ENCODE results near the gene KLHL26.

Gene KLHL26

DNA sequence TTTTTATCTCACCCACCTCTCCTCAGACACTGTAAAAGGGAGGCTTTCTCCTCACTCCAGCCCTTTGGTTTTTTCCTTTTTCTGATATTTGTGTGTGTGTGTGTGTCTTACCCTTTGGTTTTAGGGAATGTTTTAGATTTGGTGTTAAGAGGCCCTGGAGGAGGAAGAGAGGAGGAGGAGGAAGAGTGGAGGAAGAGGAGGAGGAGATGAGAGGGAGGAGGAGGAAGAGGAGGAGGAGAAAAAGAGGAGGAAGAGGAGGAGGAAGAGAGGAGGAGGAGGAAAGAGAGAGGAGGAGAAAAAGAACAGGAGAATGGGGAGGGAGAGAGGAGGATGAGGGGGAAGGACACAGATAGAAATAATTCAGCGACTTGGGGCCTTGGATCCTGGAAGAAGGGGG is 10.5 kb downstream of the KLHL26 start:
- DNase-seq (ENCODE audit: low spot score), result no peak

DNA sequence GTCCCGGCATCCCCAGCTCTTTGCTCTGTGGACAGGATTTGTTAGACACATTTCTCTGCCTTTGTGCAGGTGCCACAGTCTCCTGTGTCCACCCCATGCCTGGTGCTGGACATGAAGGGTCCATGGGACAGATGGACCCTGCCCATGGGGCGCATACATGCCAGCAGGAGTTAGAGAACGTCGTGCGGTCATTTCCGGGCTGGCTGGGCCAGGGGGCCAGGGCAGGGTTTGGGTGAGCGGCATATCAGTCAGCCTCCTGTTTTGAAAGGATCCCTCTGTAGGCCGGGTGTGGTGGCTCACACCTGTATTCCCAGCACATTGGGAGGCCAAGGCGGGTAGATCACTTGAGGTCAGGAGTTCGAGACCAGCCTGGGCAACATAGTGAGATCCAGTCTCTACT is 11.0 kb downstream of the KLHL26 start:
- DNase-seq (ENCODE audit: low spot score), result no peak

DNA sequence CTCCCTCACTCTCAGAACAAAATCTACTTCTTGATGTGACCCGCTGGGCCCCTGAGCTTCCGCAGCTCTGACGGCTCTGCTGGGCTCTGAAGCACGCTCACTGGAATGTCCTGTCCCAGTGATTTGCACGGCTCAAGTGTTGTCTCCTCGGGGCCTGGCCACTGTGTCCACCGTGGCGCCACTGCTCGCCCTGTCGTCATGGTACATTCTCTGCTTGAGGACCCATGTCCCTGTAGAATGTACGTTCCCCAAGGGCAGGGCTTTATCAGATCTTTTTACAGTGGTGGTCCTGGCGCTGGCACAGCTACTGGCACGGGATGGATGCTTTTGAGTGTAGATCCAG is 12.1 kb downstream of the KLHL26 start:
- no peak for DNase-seq (ENCODE audit: low spot score)

DNA sequence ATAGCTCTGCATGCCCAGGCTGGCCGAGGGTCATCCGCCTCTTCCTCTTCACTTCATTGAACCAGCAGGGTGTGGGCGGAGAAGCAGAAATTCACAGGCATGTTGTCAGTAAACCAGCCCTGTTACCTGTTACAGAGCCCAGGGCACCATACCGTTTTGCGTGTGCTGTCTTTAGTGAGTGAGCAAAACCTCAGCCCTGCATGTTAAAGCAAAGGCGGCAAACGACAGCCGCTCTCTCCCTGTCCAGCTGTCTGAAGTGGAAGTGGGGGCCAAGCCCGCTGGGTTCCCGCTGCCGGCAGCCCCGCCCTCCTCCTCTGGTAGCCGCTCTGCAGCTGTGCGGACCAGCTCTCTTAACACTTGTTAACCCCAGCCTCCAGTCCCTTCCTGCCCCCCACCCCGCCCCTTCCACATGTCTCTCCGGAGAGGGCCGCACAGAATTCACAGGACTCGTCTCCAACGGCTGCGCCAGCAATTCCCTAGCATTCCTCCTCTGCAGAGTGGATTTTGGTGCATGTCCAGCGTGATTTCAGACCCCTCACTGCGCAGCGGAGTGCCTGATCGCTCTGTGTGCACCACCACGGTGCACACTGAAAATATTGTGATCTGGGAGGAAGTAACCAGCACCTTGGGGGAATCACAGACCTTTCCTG is 12.7 kb downstream of the KLHL26 start:
- no peak for DNase-seq (ENCODE audit: low spot score)

DNA sequence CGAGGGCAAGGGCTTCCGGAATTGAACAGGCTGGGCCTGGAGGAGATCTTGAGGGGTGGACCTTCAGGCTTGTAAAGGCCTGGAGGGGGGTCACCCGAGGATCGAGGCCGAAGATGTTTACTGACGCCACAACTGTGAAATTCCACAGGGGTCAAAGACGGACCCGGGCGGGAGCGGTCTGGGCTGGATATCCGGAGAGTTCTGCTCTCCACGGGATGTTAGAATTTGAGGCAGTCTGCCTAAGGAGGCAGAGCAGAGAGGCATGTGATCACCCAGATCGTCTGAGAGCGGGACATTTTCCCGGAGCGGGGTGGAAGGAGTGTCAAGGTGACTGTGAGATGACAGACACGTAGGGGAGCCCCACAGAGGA is 13.2 kb downstream of the KLHL26 start:
- DNase-seq (ENCODE audit: low spot score), result no peak

DNA sequence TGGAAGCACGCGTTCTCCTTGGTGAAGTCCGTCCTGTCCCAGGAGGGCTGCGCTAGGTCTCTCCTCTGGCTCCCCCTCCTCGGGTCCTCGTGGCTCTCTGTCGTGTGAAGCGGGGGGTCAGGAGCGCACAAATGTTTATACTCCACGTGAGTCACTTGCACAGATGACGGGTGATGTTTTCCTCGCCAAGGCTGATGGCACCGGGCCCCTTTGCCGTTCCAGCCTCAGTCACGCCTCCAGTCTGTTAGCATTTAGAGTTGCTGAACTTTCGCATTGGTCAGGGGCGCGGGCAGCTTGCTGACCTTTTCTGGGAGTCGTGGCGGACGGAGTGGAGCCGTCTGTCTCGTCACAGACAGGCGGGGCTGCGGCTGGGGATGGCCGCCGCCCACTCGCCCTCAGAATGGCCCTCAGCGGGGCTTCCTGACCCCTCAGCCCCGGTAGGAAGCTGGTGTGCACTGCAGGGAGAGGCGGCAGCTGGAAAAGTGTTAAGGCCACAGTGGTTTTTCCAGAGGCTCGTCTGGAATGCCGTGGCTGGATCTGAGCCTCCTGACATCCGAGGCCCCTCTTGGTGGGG is 13.7 kb downstream of the KLHL26 start:
- no peak for DNase-seq (ENCODE audit: low spot score)

DNA sequence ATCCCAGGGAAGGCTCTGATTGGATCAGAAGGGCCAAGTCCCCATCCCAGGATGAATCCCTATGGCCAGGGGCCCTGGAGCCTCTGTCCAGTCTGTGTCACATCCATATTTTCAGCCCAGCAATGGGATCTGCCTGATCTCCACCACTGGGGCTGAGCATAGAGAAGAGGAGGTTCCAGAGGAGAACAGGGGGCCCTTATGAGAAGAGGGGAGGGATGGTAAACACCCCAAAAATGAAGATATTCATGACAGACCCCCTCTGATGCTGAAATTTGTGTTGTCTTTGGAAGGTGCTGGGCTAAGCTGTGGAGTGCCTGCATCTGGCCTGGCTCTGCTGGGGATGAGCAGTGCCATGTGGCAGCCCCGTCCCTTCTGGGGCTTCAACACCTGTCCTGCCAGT is 14.5 kb downstream of the KLHL26 start:
- DNase-seq (ENCODE audit: low spot score), result no peak

DNA sequence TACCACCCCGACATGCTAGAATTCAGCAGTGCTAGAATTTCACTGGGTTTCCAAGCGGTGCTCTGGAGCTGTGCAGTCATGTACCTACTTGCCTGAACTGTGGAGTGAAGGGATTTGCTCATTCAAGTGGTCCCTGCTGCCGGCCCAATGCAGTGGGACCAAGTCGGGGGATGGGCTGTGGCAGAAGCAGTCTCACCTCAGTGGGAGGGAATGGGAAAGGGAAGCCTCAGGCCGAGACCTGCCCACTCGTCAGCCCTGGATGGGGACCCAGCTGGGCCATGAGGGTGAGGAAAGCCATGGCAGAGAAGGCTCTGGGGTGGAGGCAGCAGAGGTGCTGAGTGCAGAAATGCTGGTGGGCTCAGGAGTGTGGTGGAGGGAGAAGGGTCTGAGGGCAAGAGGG is 14.9 kb downstream of the KLHL26 start:
- no peak for DNase-seq (ENCODE audit: low spot score)

DNA sequence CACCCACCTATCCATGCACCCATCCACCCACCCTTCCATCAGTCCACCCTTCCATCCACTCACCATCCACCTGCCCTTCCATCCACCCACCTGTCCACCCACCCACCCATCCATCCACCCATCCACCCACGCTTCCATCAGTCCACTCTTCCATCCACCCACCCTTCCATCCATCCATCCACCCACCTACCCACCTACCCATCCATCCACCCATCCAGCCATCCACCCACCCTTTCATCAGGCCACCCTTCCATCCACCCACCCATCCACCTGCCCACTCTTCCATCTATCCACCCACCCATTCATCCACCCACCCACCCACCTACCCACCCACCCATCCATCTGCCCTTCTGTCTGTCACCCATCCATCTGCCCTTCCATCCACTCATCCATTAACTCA is 17.0 kb downstream of the KLHL26 start:
- DNase-seq (ENCODE audit: low spot score), result no peak

DNA sequence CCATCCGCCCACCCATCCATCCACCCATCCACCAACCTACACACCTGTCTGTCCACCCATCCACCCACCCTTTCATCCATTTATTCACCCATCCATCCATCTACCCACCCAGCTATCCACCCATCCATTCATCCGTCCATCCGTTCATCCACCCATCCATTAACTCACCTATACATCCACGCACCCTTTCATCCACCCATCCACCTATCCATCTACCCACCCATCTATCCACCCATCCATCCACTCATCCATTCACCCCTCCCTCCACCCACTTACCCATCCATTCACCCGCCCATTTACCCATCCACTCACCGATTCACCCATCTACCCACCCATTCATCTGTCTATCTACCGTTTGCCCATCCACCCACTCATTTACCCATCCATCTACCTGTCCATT is 17.6 kb downstream of the KLHL26 start:
- DNase-seq (ENCODE audit: low spot score), result no peak

DNA sequence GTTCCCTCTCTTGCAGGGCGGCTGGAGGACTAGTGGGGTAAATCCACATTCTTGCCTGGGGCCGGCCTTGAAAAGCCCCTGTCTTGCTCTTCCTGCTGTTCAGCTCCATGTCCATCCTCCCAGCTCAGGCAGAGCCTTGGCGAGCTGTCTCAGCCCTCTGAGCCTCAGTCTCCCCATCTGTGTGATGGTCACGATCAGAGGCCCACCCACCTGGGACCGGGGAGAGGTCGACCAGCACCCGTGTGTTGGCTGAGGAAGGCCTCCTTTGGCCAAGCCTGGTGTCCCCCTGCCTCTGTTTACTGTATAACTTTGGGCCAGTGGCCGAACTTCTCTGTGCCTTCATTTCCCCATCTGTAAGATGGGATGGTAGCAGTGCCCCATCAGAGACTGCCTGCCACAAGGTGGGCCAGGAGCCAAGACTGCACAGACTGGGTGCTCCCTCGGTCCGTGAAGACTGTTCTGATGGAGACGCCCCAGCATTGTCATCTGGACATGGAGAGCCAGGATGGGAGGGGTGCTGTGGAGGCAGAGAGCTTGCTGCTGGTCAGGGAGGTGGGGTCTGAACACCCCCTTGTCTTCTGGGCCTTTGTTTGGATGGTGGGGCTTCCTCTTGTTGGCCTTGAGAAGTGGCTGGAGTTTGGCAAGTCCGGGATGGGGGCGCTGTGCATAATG is 18.5 kb downstream of the KLHL26 start:
- DNase-seq (ENCODE audit: low spot score), result no peak

DNA sequence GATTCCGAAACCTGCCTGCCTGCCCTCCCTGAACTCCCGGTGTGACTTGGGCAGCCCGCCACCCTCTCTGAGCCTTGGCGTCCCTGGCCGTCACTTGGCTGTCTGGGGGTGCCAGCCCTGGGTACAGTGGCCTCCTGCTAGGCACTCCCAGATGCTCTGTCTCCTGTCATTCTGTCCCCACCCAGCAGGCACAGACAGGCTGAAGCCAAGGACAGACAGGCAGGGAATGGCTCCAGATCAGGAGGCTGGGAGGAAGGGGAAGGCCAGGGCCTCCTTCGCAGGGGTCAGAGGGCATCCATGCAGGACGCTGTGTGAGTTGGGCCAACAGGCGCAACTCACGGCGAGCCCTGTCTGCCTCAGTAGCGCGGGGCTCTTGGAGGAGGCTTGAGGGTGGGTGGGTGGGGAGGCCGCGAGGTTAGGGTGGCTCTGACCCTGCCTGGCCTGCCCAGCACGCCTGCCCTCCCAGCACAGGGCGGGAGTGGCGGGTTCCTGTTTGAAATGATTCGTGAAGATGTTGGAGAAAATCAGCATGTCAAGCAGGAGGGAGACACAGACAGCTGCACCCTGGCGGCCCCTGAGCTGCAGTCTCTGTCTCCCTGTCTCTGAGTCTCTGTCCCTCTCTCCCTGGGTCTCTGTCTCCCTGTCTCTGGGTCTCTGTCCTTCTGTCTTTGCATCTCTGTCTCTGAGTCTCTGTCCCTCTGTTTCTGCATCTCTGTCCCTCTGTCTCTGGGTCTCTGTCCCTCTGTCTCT is 19.7 kb downstream of the KLHL26 start:
- DNase-seq (ENCODE audit: low spot score), result no peak

DNA sequence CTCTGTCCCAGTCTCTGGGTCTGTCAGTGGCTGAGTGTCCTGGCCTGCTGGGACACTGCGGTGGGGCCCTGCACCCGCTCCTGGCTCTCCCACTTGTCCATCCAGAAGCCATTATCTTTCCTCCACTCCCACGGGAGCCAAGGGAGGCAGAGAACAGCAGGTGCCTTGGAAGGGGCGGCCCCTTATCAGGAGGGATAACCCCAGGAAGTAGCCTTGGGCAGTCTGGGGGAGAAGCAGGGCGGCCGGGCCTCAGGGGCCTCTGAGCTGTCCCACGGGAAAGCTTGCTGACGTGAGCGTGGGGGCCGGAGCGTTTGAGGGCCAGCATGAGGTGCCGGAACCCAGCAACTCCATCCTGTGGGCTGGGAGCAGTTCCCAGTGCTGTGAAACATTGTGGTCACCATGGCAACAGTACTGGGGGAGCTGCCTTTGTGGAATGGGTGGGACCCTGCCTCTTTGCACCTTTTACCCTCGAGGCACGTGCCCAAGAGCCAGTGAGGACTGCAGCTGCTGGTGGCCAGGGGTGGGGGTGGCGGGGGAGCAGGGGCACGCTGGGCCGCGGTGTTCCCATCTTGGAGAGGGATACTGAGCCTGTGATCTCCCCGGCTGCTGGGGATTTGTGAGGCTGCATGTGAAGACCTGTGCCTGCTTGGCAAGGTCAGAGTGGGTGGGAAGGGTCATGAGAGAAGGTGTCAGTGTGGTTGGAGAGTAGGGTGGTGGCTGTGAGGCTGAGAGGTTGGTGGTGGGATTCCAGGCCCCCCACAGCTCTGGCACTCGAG is 20.9 kb downstream of the KLHL26 start:
- DNase-seq (ENCODE audit: low spot score), result no peak

DNA sequence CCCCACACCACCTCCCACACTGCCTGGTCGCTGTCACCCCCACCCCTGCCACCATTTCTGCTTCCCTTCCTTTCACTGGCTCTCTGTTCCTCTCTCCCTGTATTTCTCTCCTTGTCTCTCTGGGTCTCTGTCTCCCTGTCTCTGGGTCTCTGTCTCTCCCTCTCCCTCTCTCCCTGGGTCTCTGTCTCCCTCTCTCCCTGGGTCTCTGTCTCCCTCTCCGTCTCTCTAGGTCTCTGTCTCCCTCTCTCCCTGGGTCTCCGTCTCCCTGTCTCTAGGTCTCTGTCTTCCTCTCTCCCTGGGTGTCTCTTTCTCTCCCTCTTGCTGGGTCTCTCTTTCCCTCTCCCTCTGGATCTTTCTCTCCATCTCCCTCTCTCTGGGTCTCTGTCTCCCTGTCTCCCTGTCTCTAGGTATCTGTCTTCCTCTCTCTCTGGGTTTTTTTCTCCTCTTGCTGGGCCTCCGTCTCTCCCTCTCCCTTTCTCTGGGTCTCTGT is 21.6 kb downstream of the KLHL26 start:
- DNase-seq (ENCODE audit: low spot score), result no peak

DNA sequence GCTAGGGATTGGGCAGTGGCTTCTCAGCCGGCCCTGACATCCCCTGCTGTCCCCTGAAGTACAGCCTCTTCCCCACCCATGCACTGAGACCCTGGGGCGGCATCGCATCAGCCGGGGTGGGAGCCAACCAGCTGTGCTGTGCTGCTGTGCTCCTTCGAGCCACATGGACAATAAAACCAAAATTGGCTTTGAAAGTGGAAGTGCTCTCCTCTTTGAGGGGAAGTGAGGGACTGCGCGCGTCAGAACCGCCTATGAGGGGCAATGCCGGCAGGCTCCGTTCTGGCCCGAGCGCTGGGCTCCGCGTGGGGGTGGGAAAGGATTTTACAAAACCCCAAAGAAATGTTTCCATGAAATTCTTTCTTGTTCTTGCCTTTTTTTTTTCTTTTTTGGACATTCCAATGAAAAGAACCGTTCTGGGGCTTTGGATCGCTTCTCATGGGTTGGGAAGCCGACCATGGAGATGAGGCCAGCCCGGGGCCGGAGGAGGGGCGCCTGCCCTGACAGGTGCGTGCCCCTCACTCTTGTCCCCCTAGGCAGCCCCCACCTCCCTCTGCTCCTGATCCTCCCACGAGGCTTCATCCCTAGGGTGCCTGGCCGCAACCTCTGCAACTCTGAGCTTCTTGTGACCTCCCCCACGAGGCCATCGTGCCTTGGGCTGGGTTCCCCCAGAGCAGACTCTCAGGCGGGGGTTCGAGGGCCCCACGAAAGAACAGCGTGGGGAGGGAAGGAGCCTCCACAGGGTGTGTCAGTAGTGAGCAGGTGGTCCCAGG is 22.6 kb downstream of the KLHL26 start:
- DNase-seq (ENCODE audit: low spot score), result no peak

DNA sequence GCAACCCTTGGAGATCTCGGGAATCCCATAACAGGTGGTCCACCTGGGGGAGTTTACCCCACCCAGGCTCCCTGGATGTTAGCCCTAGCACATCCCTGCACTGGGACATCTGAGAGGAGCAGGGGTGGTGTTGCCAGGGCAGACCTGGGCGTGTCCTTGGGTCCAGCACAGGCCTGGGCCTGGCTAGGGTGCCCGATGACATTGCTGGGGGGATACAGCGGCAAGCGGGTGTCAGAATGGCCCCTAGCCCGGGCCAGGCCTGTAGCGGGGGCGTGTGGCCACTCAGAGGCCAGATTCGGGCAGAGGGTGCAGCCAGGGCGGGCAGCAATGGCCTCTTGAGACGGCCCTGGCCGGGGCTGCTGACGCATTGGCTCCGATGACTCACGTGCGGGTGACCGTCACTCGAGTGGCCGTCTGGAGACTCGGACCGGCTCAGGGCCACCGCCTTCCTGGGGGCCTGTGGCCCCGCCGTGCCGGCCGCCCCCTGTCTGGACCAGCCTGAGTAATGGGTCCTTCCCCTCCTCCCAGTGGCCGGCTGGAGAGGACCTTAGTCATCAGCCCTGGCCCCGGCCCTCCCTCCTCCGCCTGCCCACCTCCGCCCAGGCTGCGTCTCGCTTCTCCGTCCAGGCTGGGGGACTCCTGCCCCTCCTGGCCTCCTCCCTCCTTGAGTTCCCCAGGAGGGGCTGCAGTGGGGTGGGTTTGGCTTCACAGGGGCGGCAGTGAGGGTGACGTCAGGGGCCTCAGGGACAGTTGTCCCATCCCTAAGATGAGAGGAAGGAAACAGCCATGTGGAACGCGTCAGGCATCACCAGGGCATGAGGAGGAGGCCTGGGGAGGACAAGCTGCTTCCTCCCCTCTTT is 23.5 kb downstream of the KLHL26 start:
- DNase-seq (ENCODE audit: low spot score), result no peak

DNA sequence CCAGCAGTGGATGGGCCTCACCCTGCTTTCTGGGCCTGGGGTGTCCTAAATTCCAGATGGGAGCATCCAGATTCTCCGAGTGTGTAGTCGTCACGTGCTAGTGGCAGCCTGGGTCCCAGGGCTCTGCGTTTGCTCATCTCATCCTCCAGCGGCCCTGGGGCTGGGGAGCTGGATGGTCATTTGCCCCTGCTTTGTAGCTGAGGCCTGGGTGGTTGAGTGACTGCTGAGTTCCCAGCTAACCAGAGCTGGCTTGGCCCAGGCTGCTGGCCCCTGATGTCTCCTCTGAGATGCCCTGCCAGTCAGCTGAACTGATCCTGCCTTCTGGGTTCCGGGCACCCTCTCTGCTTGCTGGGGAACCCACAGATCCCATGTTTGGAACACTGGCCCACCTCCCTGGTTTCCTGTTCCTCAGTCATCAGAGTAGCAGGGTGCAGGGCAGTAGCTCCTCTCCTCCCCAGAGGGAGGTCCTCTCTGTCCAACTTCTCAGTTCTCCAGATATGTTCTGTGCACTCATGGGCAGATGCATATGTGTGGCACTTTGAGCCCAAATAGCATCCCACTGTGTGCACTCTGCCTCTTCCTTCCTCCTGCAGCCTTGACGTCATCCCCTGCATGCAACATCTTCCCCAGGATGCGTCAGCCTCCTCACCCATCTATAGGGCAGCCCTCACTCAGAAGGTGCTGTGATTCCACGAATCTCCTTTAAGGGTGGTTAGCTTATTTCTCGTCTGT is 24.3 kb downstream of the KLHL26 start:
- no peak for DNase-seq (ENCODE audit: low spot score)

DNA sequence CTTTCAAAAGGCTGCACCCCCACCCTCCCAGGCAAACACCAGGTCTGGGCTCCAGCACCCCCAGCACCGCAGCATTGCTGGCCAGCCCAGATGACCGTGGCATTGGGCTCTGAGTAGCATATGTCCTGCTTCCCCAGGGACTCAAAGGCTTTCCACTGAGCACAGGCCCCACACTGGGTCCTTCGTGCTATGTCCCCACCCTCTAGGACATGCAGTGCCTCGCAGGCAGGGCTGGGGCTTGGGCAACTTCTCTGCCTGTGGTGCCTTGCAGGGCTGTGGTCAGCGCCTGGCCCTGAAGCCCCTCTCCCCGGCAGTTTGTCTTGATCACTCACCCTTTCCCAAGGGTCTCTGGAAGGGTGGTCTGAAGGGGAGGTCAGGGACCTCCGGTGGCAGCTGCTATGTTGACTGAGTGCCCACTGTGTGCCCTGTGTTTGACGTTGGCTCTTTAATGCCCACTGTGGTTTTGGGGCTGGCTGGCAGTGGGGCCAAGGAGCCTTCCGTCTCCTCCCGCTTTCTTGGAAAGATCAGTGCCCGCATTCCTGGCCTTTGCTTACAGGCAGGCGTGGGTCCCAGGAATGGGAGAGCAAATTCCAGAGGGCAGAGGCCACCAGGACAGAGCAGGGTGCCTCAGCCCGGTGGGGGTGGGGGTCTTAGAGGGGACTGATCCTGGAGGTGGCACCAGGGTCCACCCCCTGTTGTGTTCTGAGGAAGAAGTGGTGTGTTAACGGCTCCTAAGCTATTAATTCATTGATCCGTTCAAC is 26.3 kb downstream of the KLHL26 start:
- no peak for DNase-seq (ENCODE audit: low spot score)

DNA sequence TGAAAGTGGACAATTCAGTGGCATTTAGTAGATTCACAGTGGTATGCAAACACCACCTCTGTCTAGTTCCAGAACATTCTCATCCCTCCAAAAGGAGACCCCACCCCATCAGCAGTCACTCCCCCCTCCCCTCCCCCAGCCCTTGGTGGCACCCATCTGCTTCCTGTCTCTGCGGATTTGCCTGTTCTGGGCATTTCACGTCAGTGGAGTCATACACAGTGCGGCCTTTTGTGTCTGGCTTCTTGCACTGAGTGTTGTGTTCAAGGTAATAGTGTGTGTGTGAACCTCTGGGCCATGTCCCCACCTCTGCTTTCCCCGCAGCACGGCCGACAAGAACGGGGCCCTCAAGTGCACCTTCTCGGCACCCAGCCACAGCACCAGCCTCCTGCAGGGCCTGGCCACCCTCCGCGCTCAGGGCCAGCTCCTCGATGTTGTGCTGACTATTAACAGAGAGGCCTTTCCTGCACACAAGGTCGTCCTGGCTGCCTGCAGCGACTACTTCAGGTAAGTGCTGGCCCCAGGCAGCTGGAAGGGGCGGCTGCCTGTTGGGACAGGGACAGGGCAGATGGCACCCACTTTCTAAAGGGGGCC is 27.2 kb downstream of the KLHL26 start:
- no peak for DNase-seq (ENCODE audit: low spot score)
